HG03135 (cell line): ENCODE measurements around the gene RIMBP2.

ENCODE experiments used
- ATAC-seq: cut with Tn5 transposase; IDR thresholded peaks from one replicate; pipeline ENCODE4 v1.9.1; 2021; ENCODE audit warnings: mild to moderate bottlenecking, moderate library complexity; ENCODE audit not compliant: unreplicated experiment

RIMBP2 gene

GRCh38 chr12:130433834-130434233 is 282.3 kb downstream of the RIMBP2 start:
- no peak for ATAC-seq

GRCh38 chr12:130433411-130433810 is 282.7 kb downstream of the RIMBP2 start:
- no peak for ATAC-seq

- ATAC-seq, result no peak
Measured at GRCh38 chr12:130431176-130431575, 284.9 kb downstream of the RIMBP2 start.

GRCh38 chr12:130429656-130430505 is 286.2 kb downstream of the RIMBP2 start:
- ATAC-seq, result no peak

- no peak for ATAC-seq
Measured at GRCh38 chr12:130428116-130428515, 288.0 kb downstream of the RIMBP2 start.

- no peak for ATAC-seq
Measured at GRCh38 chr12:130427381-130427887, 288.7 kb downstream of the RIMBP2 start.

- no peak for ATAC-seq
Measured at GRCh38 chr12:130425698-130426245, 290.3 kb downstream of the RIMBP2 start.

GRCh38 chr12:130424858-130425697 is 291.0 kb downstream of the RIMBP2 start:
- ATAC-seq, result no peak

GRCh38 chr12:130423991-130424857 is 291.9 kb downstream of the RIMBP2 start:
- ATAC-seq, result no peak

GRCh38 chr12:130423136-130423535 is 293.0 kb downstream of the RIMBP2 start:
- ATAC-seq, result no peak

GRCh38 chr12:130422676-130423075 is 293.4 kb downstream of the RIMBP2 start:
- no peak for ATAC-seq

- no peak for ATAC-seq
Measured at GRCh38 chr12:130421896-130422295, 294.2 kb downstream of the RIMBP2 start.

- ATAC-seq, result no peak
Measured at GRCh38 chr12:130420071-130420470, 296.0 kb downstream of the RIMBP2 start.

- no peak for ATAC-seq
Measured at GRCh38 chr12:130419116-130419515, 297.0 kb downstream of the RIMBP2 start.

GRCh38 chr12:130418251-130418650 is 297.8 kb downstream of the RIMBP2 start:
- ATAC-seq, result no peak

- no peak for ATAC-seq
Measured at GRCh38 chr12:130414381-130414780, 301.7 kb downstream of the RIMBP2 start.

- no peak for ATAC-seq
Measured at GRCh38 chr12:130413909-130414308, 302.2 kb downstream of the RIMBP2 start.

- ATAC-seq, result no peak
Measured at GRCh38 chr12:130412384-130412783, 303.7 kb downstream of the RIMBP2 start.

- no peak for ATAC-seq
Measured at GRCh38 chr12:130405332-130405731, 310.8 kb downstream of the RIMBP2 start.

GRCh38 chr12:130401703-130402102 is 314.4 kb downstream of the RIMBP2 start:
- no peak for ATAC-seq
